Right lobe of liver (tissue), 6 donors: ENCODE data around the gene SUPV3L1. TPM values are rescaled to one million over a fixed set of nuclear protein-coding genes. Genes with fewer than 3 reads are reported as not detected.

Experiments used
- ATAC-seq, 4 donors: fragments of 200-7000 bp; cut with Tn5 transposase; one replicate each; pipeline ENCODE4 v1.9.1; 2020; ENCODE audit warnings: mild to moderate bottlenecking in 4 of 4, moderate library complexity in 4 of 4
- DNase-seq, 3 donors: peaks; one replicate each; pipeline ENCODE4 v3.0.0-alpha.2; 2020
- H3K27ac ChIP-seq, 3 donors: fragments of 200-600 bp; one replicate each; pipeline ENCODE4 v1.8.0; 2022
- H3K27me3 ChIP-seq, 2 donors: fragments of 200-600 bp; one replicate each; pipeline ENCODE4 v1.8.0; 2022
- H3K36me3 ChIP-seq, 4 donors: fragments of 200-600 bp; sonication (generic) in 1 of 4; one replicate each; pipeline versions ENCODE4 v1.5.1 to v1.8.0; 2017 to 2022; ENCODE audit warnings: control low read depth in 1 of 4
- H3K4me1 ChIP-seq, 4 donors: fragments of 200-600 bp; sonication (generic) in 1 of 4; one replicate each; pipeline versions ENCODE4 v1.5.1 to v1.8.0; 2017 to 2022; ENCODE audit warnings: control low read depth in 1 of 4
- H3K4me3 ChIP-seq, 3 donors: fragments of 200-600 bp; one replicate each; pipeline ENCODE4 v1.8.0; 2022
- H3K9me3 ChIP-seq, 4 donors: fragments of 200-600 bp; sonication (generic) in 1 of 4; one replicate each; pipeline versions ENCODE4 v1.5.1 to v1.8.0; 2017 to 2022; ENCODE audit warnings: control low read depth in 1 of 4
- CTCF ChIP-seq, 4 donors: fragments of 200-600 bp in 3 of 4; fragments of 450-650 bp in 1 of 4; IDR thresholded peaks; one replicate each; pipeline versions ENCODE4 v1.5.1 to v1.8.0; 2016 to 2022; ENCODE audit warnings: antibody characterized with exemption in 4 of 4, mild to moderate bottlenecking in 2 of 4
- POLR2A ChIP-seq: fragments of 450-650 bp; IDR thresholded peaks from one replicate; pipeline ENCODE4 v1.6.1; 2017; ENCODE audit warnings: antibody characterized with exemption, mild to moderate bottlenecking
- WGBS: methylation state at CpG from one replicate; pipeline ENCODE4 v1.1.6; 2018; ENCODE audit warnings: low coverage, low lambda C conversion rate; ENCODE audit not compliant: insufficient coverage; ENCODE audit errors: missing lambda C conversion rate; 5-methylcytosine and 5-hydroxymethylcytosine counted together
- intact Hi-C, 2 donors: fragments of 100-400 bp; cut with DNase I; formaldehyde crosslinking; loops; one replicate each; pipeline versions ENCODE4 v1.11.2 to v1.14.1; 2022
- total RNA-seq, 6 experiments: library from RNA; depleted of rRNA in 2 of 6; stranded (reverse); fragments of >200 nt in 2 of 6; fragmentation: NEBNext Ultra II Directional in 3 of 6; extraction: Animal tissue kit (Norgen Biotek cat#: 25700) in 3 of 6; gene quantifications; one replicate each; pipeline versions ENCODE4 v1.1.0 to v1.2.4, GENCODE V29; 2016 to 2023
- donor health status: DM: no; HTN: yes; CAD: no.
- donor health status: DM: no; HTN: no; CAD: no.
- donor health status: DM: no; HTN: no; CAD: no.
- donor health status: DM: no; HTN: yes; CAD: no.
- donor health status: DM: no; HTN: yes; CAD: no.

SUPV3L1 gene
- total RNA-seq, 6 experiments from 2014 or later: 18.4 to 28.5 (median 22.6) TPM

GRCh38 chr10:69224862-69225657 lies 45.0 kb downstream of the SUPV3L1 start:
- intact Hi-C loops: no loop called here
- ATAC-seq: peak in 2 of 4 donors; percentile 9 to 24
- TF ChIP-seq POLR2A (no peak), CTCF (IDR thresholded peaks at IDR 0.05) (no peak)
- H3K27me3 ChIP-seq: no peaks in the 10 kb centered on the region
- H3K9me3 ChIP-seq: no peaks in the 10 kb centered on the region
- H3K4me3 ChIP-seq: no peak overlapping the region
- WGBS: 44% methylated on average over 6 of the region's 10 CpGs
- peaks cover 0 to 6% (median 0%) of the 10 kb centered on the region in 4 donors for H3K4me1 ChIP-seq
- no peak overlapping the region for H3K27ac ChIP-seq
- DNase-seq: no peak
- H3K36me3 ChIP-seq: peaks cover 0 to 2% (median 0%) of the 10 kb centered on the region in 4 donors

GRCh38 chr10:69225681-69226080 lies 45.6 kb downstream of the SUPV3L1 start:
- no peaks in the 10 kb centered on the region for H3K9me3 ChIP-seq
- intact Hi-C loops: no loop called here
- H3K4me3 ChIP-seq: no peak overlapping the region
- ATAC-seq: no peak
- H3K4me1 ChIP-seq: peaks cover 0 to 2% (median 0%) of the 10 kb centered on the region in 4 donors
- H3K27ac ChIP-seq: no peak overlapping the region
- no peak for DNase-seq
- 72% methylated on average over 6 of the region's 10 CpGs for WGBS
- H3K36me3 ChIP-seq: peaks cover 0 to 2% (median 0%) of the 10 kb centered on the region in 4 donors
- no peaks in the 10 kb centered on the region for H3K27me3 ChIP-seq
- no peak for TF ChIP-seq CTCF (IDR thresholded peaks at IDR 0.05)
- TF ChIP-seq POLR2A: no peak

- TF ChIP-seq CTCF (IDR thresholded peaks at IDR 0.05) (no peak), POLR2A (no peak)
- ATAC-seq: no peak
- H3K4me1 ChIP-seq: no peaks in the 10 kb centered on the region
- no peak overlapping the region for H3K27ac ChIP-seq
- intact Hi-C loops: no loop called here
- peaks cover 0 to 2% (median 0%) of the 10 kb centered on the region in 4 donors for H3K36me3 ChIP-seq
- no peak overlapping the region for H3K4me3 ChIP-seq
- 69% methylated on average over 4 of the region's 14 CpGs for WGBS
- no peak for DNase-seq
- H3K9me3 ChIP-seq: no peaks in the 10 kb centered on the region
- H3K27me3 ChIP-seq: no peaks in the 10 kb centered on the region
These were observed 47.0 kb downstream of the SUPV3L1 start for GRCh38 chr10:69226919-69227450.

GRCh38 chr10:69228151-69228550 lies 48.1 kb downstream of the SUPV3L1 start:
- ATAC-seq (no peak), DNase-seq (no peak)
- H3K27me3 ChIP-seq: no peaks in the 10 kb centered on the region
- no peak overlapping the region for H3K27ac ChIP-seq
- no peak overlapping the region for H3K4me3 ChIP-seq
- TF ChIP-seq POLR2A: no peak
- no peak for TF ChIP-seq CTCF (IDR thresholded peaks at IDR 0.05)
- WGBS: 71% methylated on average over 2 of the region's 2 CpGs
- peaks cover 0 to 2% (median 0%) of the 10 kb centered on the region in 4 donors for H3K36me3 ChIP-seq
- no peaks in the 10 kb centered on the region for H3K4me1 ChIP-seq
- no peaks in the 10 kb centered on the region for H3K9me3 ChIP-seq
- intact Hi-C loops: no loop called here
